H9 (cell line): ENCODE measurements around the gene EXOG. TPM values are rescaled to one million over a fixed set of nuclear protein-coding genes. Genes with fewer than 3 reads are reported as not detected.

Experiments used
- DNase-seq: peaks from one replicate; pipeline ENCODE4 v3.0.0-alpha.2; 2017
- H2AFZ ChIP-seq: one replicate; pipeline ENCODE4 v1.6.1; 2013; ENCODE audit warnings: mild to moderate bottlenecking, low read length, control low read depth, moderate library complexity
- H2AK5ac ChIP-seq: 2 replicates; pipeline ENCODE4 v1.6.1; 2013; ENCODE audit warnings: low read length, control low read depth, mixed read lengths; ENCODE audit not compliant: insufficient read length
- H2BK120ac ChIP-seq: one replicate; pipeline ENCODE4 v1.6.1; 2013; ENCODE audit warnings: low read depth, mild to moderate bottlenecking, low read length, control low read depth, inconsistent platforms; ENCODE audit not compliant: poor library complexity, severe bottlenecking
- H2BK12ac ChIP-seq: 2 replicates; pipeline ENCODE4 v1.6.1; 2013; ENCODE audit warnings: low read length, control low read depth, mixed read lengths, low read depth; ENCODE audit not compliant: insufficient read length
- H2BK15ac ChIP-seq: 2 replicates; pipeline ENCODE4 v1.6.1; 2013; ENCODE audit warnings: low read depth, low read length, control low read depth
- H2BK20ac ChIP-seq: one replicate; pipeline ENCODE4 v1.6.1; 2013; ENCODE audit warnings: low read depth, mild to moderate bottlenecking, low read length, control low read depth, inconsistent platforms; ENCODE audit not compliant: poor library complexity, severe bottlenecking
- H2BK5ac ChIP-seq: 2 replicates; pipeline ENCODE4 v1.6.1; 2013; ENCODE audit warnings: low read length, control low read depth, mixed read lengths; ENCODE audit not compliant: insufficient read length
- H3K14ac ChIP-seq: 2 replicates; pipeline ENCODE4 v1.6.1; 2013; ENCODE audit warnings: low read length, control low read depth; ENCODE audit not compliant: insufficient read depth
- H3K18ac ChIP-seq: 2 replicates; pipeline ENCODE4 v1.6.1; 2013; ENCODE audit warnings: low read depth, mild to moderate bottlenecking, mixed read lengths, low read length, control low read depth; ENCODE audit not compliant: insufficient read length
- H3K23ac ChIP-seq: 2 replicates; pipeline ENCODE4 v1.6.1; 2013; ENCODE audit warnings: low read length, control low read depth, mixed read lengths, low read depth; ENCODE audit not compliant: insufficient read length
- H3K23me2 ChIP-seq: 2 replicates; pipeline ENCODE4 v1.6.1; 2013; ENCODE audit warnings: low read depth, mild to moderate bottlenecking, mixed read lengths, low read length, control low read depth; ENCODE audit not compliant: insufficient read length, poor library complexity, severe bottlenecking
- H3K27ac ChIP-seq: 2 replicates; pipeline ENCODE4 v1.5.1; 2013; ENCODE audit warnings: low read length, control low read depth, mixed read lengths, low read depth; ENCODE audit not compliant: insufficient read length
- H3K27me3 ChIP-seq: 2 replicates; pipeline ENCODE4 v1.6.1; 2013; ENCODE audit warnings: low read length, control low read depth, inconsistent platforms; ENCODE audit not compliant: insufficient read depth
- H3K4ac ChIP-seq: 2 replicates; pipeline ENCODE4 v1.6.1; 2013; ENCODE audit warnings: low read depth, mild to moderate bottlenecking, control low read depth, inconsistent platforms, low read length, moderate library complexity
- H3K4me1 ChIP-seq: 2 replicates; pipeline ENCODE4 v1.6.1; 2013; ENCODE audit warnings: low read length, control low read depth, inconsistent platforms; ENCODE audit not compliant: insufficient read depth
- H3K4me2 ChIP-seq: 2 replicates; pipeline ENCODE4 v1.6.1; 2013; ENCODE audit warnings: low read length, control low read depth, mixed read lengths; ENCODE audit not compliant: insufficient read length, insufficient read depth
- H3K56ac ChIP-seq: 2 replicates; pipeline ENCODE4 v1.6.1; 2013; ENCODE audit warnings: low read depth, mild to moderate bottlenecking, mixed read lengths, low read length, control low read depth; ENCODE audit not compliant: insufficient read length
- H3K79me1 ChIP-seq: 2 replicates; pipeline ENCODE4 v1.6.1; 2013; ENCODE audit warnings: low read depth, mild to moderate bottlenecking, moderate library complexity, low read length, control low read depth, inconsistent platforms; ENCODE audit not compliant: insufficient read depth, poor library complexity, severe bottlenecking
- H3K79me2 ChIP-seq: 2 replicates; pipeline ENCODE4 v1.6.1; 2013; ENCODE audit warnings: low read length, control low read depth, inconsistent platforms; ENCODE audit not compliant: insufficient read depth
- H3K9ac ChIP-seq: 2 replicates; pipeline ENCODE4 v1.6.1; 2013; ENCODE audit warnings: low read length, control low read depth, mixed read lengths; ENCODE audit not compliant: insufficient read length; ENCODE audit errors: extremely low read depth
- H3K9me3 ChIP-seq: one replicate; pipeline ENCODE4 v1.6.1; 2013; ENCODE audit warnings: low read depth, low read length, inconsistent platforms; ENCODE audit not compliant: control insufficient read depth
- H3T11ph ChIP-seq: one replicate; pipeline ENCODE4 v1.6.1; 2013; ENCODE audit warnings: mild to moderate bottlenecking, low read length, control low read depth, inconsistent platforms
- H4K20me1 ChIP-seq: one replicate; pipeline ENCODE4 v1.6.1; 2013; ENCODE audit not compliant: control insufficient read depth, insufficient read length, insufficient read depth
- H4K5ac ChIP-seq: 2 replicates; pipeline ENCODE4 v1.6.1; 2013; ENCODE audit warnings: low read depth, mild to moderate bottlenecking, mixed read lengths, low read length, control low read depth; ENCODE audit not compliant: insufficient read length
- H4K8ac ChIP-seq: replicated peaks from 2 replicates; pipeline ENCODE4 v1.6.1; 2013; ENCODE audit warnings: low read length, control low read depth, mixed read lengths, low read depth; ENCODE audit not compliant: insufficient read length
- H4K91ac ChIP-seq: 2 replicates; pipeline ENCODE4 v1.6.1; 2013; ENCODE audit warnings: low read depth, mild to moderate bottlenecking, moderate library complexity, mixed read lengths, low read length, control low read depth; ENCODE audit not compliant: insufficient read length
- H3K27ac Mint-ChIP-seq, 3 experiments: 2 replicates in 2 of 3; 3 replicates in 1 of 3; pipeline ENCODE4 v1.8.0; 2020 to 2021; ENCODE audit warnings: mixed read lengths in 3 of 3, mild to moderate bottlenecking in 1 of 3, moderate library complexity in 1 of 3
- H3K27me3 Mint-ChIP-seq: 2 replicates; pipeline ENCODE4 v1.8.0; 2021; ENCODE audit warnings: low read depth, mild to moderate bottlenecking, moderate library complexity, mixed read lengths
- H3K36me3 Mint-ChIP-seq, 3 experiments: 2 replicates in 2 of 3; 3 replicates in 1 of 3; pipeline ENCODE4 v1.8.0; 2020 to 2021; ENCODE audit warnings: low read depth in 3 of 3, mixed read lengths in 3 of 3; ENCODE audit not compliant: insufficient read depth in 1 of 3
- H3K4me1 Mint-ChIP-seq, 2 experiments: 2 replicates each; pipeline ENCODE4 v1.8.0; 2020; ENCODE audit warnings: mixed read lengths in 2 of 2
- H3K4me3 Mint-ChIP-seq, 2 experiments: 2 replicates in 1 of 2; 3 replicates in 1 of 2; pipeline ENCODE4 v1.8.0; 2020 to 2021; ENCODE audit warnings: mild to moderate bottlenecking in 2 of 2, mixed read lengths in 2 of 2, moderate library complexity in 1 of 2
- H3K9me3 Mint-ChIP-seq, 2 experiments: 2 replicates in 1 of 2; 3 replicates in 1 of 2; pipeline ENCODE4 v1.8.0; 2020; ENCODE audit warnings: mild to moderate bottlenecking in 2 of 2, mixed read lengths in 2 of 2, moderate library complexity in 1 of 2
- CTCF ChIP-seq: fragments of 200-600 bp; sonication (generic); conservative IDR thresholded peaks from 3 replicates; pipeline ENCODE4 v1.8.0; 2021; ENCODE audit warnings: antibody characterized with exemption, mild to moderate bottlenecking
- WGBS: extraction: QIAGEN DNeasy Blood & Tissue Kit; methylation state at CpG from one replicate; pipeline ENCODE4 v1.1.7; 2013; ENCODE audit warnings: missing lambda C conversion rate, low lambda C conversion rate, mixed read lengths; ENCODE audit not compliant: insufficient read length; ENCODE audit errors: extremely low coverage; 5-methylcytosine and 5-hydroxymethylcytosine counted together
- total RNA-seq: library from RNA; stranded (reverse); gene quantifications from 2 replicates; pipeline ENCODE4 v1.2.1, GENCODE V29; 2021

EXOG gene
- total RNA-seq, 1 experiment from 2014 or later, result 14.1 TPM

- WGBS, result no CpG with 5 or more reads among the region's 1 CpG
Observed at GRCh38 chr3:38519000-38519399, 22.9 kb downstream of the EXOG start.

More at GRCh38 chr3:38519000-38519399, 22.9 kb downstream of the EXOG start:
- Histone ChIP-seq H3K56ac (no peak overlapping the region), H2BK5ac (no peak overlapping the region), H4K91ac (no peak overlapping the region), H2BK120ac (no peak overlapping the region), H2AK5ac (no peak overlapping the region), H3K18ac (no peak overlapping the region), H3K27me3 (no peaks in the 10 kb centered on the region), H4K20me1 (no peaks in the 10 kb centered on the region), H3K4me2 (no peak overlapping the region), H3K4me1 (peaks cover 5% of the 10 kb centered on the region; the same call in 1 of the 2 replicates), H2BK20ac (no peak overlapping the region), H2BK12ac (no peak overlapping the region), H2BK15ac (no peak overlapping the region), H3K23me2 (no peaks in the 10 kb centered on the region), H3K79me1 (no peaks in the 10 kb centered on the region), H4K5ac (no peak overlapping the region), H3T11ph (no peak overlapping the region), H3K79me2 (no peaks in the 10 kb centered on the region), H3K4ac (no peak overlapping the region), H3K27ac (no peak overlapping the region), H3K9ac (no peak overlapping the region), H4K8ac (no peak overlapping the region), H3K9me3 (no peaks in the 10 kb centered on the region), H3K23ac (no peak overlapping the region), H3K14ac (no peak overlapping the region), H2AFZ (no peak overlapping the region)
- no peak for TF ChIP-seq CTCF
- Mint-ChIP-seq H3K4me3 (no peak overlapping the region), H3K27ac (no peak overlapping the region), H3K9me3 (no peaks in the 10 kb centered on the region), H3K4me1 (peaks cover 23 to 28% of the 10 kb centered on the region in 2 experiments), H3K36me3 (peaks cover 18 to 24% (median 21%) of the 10 kb centered on the region in 3 experiments), H3K27me3 (no peaks in the 10 kb centered on the region)
- DNase-seq, result no peak
